Choroid plexus epithelial cell (primary cell): Measurements from ENCODE around the gene SCP2.

ENCODE experiments used
- DNase-seq: peaks from one replicate; pipeline ENCODE4 v3.0.0-alpha.2; 2010; ENCODE audit warnings: low read depth
- H3K4me3 ChIP-seq: 2 replicates; pipeline ENCODE4 v1.5.1; 2011; ENCODE audit warnings: low read depth, mild to moderate bottlenecking, control low read depth, low read length, moderate library complexity
- CTCF ChIP-seq: conservative IDR thresholded peaks from 2 replicates; pipeline ENCODE4 v1.5.1; 2011; ENCODE audit warnings: low read depth, mild to moderate bottlenecking, control low read depth, inconsistent platforms, low read length, moderate library complexity

The SCP2 gene

GRCh38 chr1:53087332-53088285, 160.5 kb downstream of the SCP2 start:
- no peak for TF ChIP-seq CTCF
- no peak for DNase-seq
- no peak overlapping the region for H3K4me3 ChIP-seq

- DNase-seq = no peak
- no peak overlapping the region for H3K4me3 ChIP-seq
- TF ChIP-seq CTCF = no peak
Measured at GRCh38 chr1:53088616-53089300, 161.7 kb downstream of the SCP2 start.

GRCh38 chr1:53089478-53090226, 162.6 kb downstream of the SCP2 start:
- DNase-seq = peak; percentile 21
- H3K4me3 ChIP-seq = no peak overlapping the region
- no peak for TF ChIP-seq CTCF

- no peak for DNase-seq
- no peak for TF ChIP-seq CTCF
- H3K4me3 ChIP-seq = no peak overlapping the region
Measured at GRCh38 chr1:53090227-53091147, 163.4 kb downstream of the SCP2 start.

- no peak overlapping the region for H3K4me3 ChIP-seq
- DNase-seq = peak; percentile 35
- TF ChIP-seq CTCF = no peak
Measured at GRCh38 chr1:53091841-53092645, 165.0 kb downstream of the SCP2 start.
